Mucosa of descending colon (tissue), 3 donors: ENCODE results near the gene ANKS1B. TPM values are rescaled to one million over a fixed set of nuclear protein-coding genes. Genes with fewer than 3 reads are reported as not detected.

Source experiments
- ATAC-seq: fragments of 200-7000 bp; cut with Tn5 transposase; one replicate; pipeline ENCODE4 v1.9.1; 2020; ENCODE audit warnings: mild to moderate bottlenecking, moderate library complexity
- DNase-seq, 3 donors: peaks; one replicate each; pipeline ENCODE4 v3.0.0-alpha.2; 2020
- H3K36me3 ChIP-seq: fragments of 200-600 bp; one replicate; pipeline ENCODE4 v1.8.0; 2021; ENCODE audit warnings: low read depth, mild to moderate bottlenecking
- H3K4me1 ChIP-seq: fragments of 200-600 bp; one replicate; pipeline ENCODE4 v1.8.0; 2021; ENCODE audit warnings: low read depth, mild to moderate bottlenecking
- H3K4me3 ChIP-seq: fragments of 200-600 bp; one replicate; pipeline ENCODE4 v1.8.0; 2021; ENCODE audit warnings: mild to moderate bottlenecking
- H3K9me3 ChIP-seq: fragments of 200-600 bp; one replicate; pipeline ENCODE4 v1.8.0; 2021; ENCODE audit warnings: mild to moderate bottlenecking
- intact Hi-C, 2 donors: fragments of 100-400 bp; cut with DNase I in 1 of 2; cut with micrococcal nuclease in 1 of 2; formaldehyde crosslinking; loops; one replicate each; pipeline versions ENCODE4 v1.11.0 to v1.11.1; 2022; cut with DNase I, micrococcal nuclease
- total RNA-seq, 3 donors: library from RNA; stranded (reverse); fragmentation: NEBNext Ultra II Directional in 2 of 3; extraction: Animal tissue kit (Norgen Biotek cat#: 25700) in 2 of 3; gene quantifications; one replicate each; pipeline versions ENCODE4 v1.2.1 to v1.2.4, GENCODE V29; 2021 to 2023
- TF ChIP-seq, protein P1 (sequence below): fragments of 200-600 bp; IDR thresholded peaks from one replicate; pipeline ENCODE4 v1.8.0; 2022; ENCODE audit warnings: antibody characterized with exemption, mild to moderate bottlenecking
- donor health status: DM: no; HTN: no; CAD: no; lungs with moderate emphysema.
- donor health status: DM: no; HTN: no; CAD: no.
- donor health status: DM: no; HTN: yes; CAD: no.

The ANKS1B gene
- total RNA-seq, 3 donors from 2014 or later = 1.1 to 22.2 (median 2.3) TPM

DNA sequence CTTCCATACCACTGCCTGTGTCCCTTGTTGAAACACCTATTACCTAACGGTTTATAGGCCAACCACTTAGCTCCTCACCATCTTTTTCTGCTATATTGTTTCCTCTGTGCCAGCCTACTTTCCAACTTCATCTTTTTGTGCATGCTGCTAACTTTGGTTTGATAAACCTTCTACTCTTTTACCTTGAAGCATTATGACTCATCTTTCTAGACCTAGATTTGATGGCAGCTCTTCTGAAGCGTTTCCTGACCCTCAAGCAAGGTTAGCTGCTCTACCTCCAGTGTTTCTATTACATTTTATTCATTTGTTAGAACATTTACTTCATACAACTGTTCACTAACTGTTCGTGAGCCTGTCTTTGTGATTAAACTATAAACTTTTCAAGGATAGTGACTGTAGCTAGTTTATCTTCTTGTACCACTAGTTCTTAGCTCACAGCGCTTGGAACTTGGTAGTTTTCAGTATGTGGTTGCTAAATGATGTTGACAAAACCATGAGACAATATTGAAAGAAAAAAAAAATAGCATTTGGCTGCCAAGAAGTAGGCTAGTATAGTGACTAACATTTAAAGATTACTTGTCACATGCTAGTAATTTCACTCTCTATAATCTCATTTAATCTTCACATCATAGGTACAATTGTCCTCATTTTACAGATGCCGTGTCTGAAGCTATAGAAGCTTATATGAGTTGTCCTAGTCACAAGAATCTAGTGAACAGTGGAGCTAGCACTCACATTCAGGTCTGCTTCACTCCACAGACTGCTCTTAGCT, 1260.2 kb downstream of the ANKS1B start:
- Histone ChIP-seq H3K4me1 (no peaks in the 10 kb centered on the region), H3K9me3 (no peaks in the 10 kb centered on the region), H3K4me3 (no peak overlapping the region), H3K36me3 (peaks cover 6% of the 10 kb centered on the region)
- ATAC-seq (no peak), DNase-seq (no peak)
- intact Hi-C loops = no loop called here
- TF ChIP-seq, protein P1, sequence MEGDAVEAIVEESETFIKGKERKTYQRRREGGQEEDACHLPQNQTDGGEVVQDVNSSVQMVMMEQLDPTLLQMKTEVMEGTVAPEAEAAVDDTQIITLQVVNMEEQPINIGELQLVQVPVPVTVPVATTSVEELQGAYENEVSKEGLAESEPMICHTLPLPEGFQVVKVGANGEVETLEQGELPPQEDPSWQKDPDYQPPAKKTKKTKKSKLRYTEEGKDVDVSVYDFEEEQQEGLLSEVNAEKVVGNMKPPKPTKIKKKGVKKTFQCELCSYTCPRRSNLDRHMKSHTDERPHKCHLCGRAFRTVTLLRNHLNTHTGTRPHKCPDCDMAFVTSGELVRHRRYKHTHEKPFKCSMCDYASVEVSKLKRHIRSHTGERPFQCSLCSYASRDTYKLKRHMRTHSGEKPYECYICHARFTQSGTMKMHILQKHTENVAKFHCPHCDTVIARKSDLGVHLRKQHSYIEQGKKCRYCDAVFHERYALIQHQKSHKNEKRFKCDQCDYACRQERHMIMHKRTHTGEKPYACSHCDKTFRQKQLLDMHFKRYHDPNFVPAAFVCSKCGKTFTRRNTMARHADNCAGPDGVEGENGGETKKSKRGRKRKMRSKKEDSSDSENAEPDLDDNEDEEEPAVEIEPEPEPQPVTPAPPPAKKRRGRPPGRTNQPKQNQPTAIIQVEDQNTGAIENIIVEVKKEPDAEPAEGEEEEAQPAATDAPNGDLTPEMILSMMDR = no peak

DNA sequence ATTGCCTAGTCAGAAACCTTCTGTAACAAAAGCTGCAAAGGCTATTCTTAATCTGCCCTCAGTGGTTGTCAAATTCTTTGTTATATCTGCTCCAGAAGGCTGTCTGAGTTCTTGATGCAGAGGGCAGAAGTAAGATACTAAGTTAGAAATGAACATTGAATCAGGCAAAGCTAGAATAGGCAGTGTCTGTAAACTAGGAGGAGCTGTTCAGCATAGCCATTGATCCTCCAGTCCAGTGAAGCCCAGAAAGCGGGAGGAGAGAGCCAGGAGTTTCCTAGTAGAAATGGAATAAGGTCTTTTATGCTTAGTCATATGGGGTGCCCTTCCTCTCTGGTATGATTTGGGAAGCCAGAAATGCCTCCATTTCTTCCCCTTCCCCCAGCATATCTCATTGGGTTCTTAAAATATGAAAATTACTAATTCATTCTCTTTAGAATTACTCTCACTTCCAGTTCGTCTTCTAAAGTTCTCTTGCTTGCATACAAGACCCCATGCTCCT, 1263.5 kb downstream of the ANKS1B start:
- Histone ChIP-seq H3K9me3 (no peaks in the 10 kb centered on the region), H3K4me3 (no peak overlapping the region), H3K4me1 (no peaks in the 10 kb centered on the region), H3K36me3 (no peaks in the 10 kb centered on the region)
- DNase-seq (no peak), ATAC-seq (no peak)
- TF ChIP-seq, protein P1 = no peak
- intact Hi-C loops = no loop called here

DNA sequence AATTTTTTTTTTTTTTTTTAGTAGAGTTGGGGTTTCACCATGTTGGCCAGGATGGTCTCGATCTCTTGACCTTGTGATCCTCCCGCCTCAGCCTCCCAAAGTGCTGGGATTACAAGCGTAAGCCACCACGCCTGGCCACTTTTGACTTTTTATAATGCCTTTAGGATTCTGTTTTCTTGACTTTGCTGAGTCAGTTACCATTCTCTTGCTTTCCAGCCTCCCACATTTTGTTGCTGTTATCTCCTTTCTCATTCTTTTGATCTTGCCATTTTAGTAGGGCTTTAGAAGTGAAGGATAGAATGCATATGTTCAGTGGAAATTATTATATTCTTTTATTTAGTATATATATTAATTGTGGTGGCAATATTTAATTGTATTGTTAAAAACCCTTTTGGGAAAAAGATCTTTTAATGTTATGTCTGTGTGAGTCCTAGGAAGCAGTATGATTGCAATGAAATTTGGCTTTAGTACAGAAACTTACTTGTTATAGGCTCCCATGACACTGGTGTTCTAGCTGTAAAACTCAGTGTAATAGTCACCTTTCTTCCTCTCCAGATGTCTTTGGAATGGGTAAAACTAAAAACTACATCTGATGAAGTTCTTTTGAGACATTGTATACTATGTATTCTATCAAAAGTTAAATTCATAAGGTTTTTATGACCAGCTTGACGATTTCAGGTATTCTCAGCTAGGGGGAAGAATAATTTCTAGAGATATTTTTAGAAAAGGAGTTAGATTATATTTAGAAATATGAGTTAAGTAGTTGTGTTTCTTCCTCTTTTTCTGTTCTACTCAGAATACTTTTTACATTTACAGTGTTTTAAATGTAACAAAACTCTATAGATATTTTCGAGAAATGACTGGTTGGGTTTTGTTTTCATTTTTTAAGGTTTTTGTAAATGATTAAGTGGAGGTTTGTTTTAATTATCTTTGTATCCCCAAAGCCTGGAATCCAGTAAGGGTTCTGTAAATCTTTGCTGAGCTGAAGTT, 1264.9 kb downstream of the ANKS1B start:
- Histone ChIP-seq H3K9me3 (no peaks in the 10 kb centered on the region), H3K36me3 (no peaks in the 10 kb centered on the region), H3K4me1 (no peaks in the 10 kb centered on the region), H3K4me3 (no peak overlapping the region)
- ATAC-seq = no peak
- DNase-seq = no peak
- TF ChIP-seq, protein P1 = no peak
- intact Hi-C loops = no loop called here

DNA sequence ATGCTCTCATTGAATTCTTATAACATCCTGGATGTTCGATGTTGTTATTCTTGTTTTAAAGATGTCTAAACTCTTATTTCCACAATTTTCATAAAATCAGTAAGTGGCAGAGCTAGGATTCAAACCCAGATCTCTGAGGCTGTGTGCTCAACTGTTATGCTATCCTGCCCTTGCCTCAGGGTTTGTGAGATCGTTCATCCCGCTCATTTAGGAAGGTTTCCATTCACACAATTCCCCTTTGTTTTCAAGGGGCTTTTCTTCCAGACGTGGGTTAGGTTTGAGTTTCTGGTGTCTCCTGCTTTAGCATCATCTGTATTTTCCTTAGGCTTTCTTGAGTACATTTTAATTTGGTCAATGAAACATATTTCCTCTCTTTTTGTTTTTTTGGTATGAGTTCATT, 1270.3 kb downstream of the ANKS1B start:
- intact Hi-C loops = no loop called here
- Histone ChIP-seq H3K4me1 (no peaks in the 10 kb centered on the region), H3K9me3 (no peaks in the 10 kb centered on the region), H3K36me3 (no peaks in the 10 kb centered on the region), H3K4me3 (no peak overlapping the region)
- ATAC-seq = no peak
- DNase-seq = no peak
- TF ChIP-seq, protein P1 = no peak

DNA sequence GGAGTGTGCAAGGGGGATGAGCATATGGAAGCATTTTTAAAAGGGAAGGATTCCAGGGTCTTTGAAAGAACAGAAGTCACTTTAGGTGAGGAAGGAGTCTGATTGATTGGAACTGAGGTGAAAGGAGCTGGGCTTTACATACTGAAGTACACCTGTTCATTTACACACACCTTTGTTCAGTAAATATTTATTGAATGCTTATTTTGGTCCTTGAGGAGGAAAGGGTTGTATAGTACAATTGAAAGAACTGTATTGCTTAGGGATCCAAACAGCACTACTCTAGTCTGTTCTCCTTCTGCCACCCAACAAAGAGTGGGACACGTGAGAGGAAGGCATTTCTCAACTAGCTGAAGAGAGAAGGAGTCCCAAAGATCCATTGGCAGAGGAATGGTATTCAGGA, 1275.7 kb downstream of the ANKS1B start:
- DNase-seq (no peak), ATAC-seq (no peak)
- no peaks in the 10 kb centered on the region for H3K9me3 ChIP-seq
- H3K4me3 ChIP-seq = no peak overlapping the region
- H3K36me3 ChIP-seq = no peaks in the 10 kb centered on the region
- TF ChIP-seq, protein P1 = no peak
- no peaks in the 10 kb centered on the region for H3K4me1 ChIP-seq
- intact Hi-C loops = no loop called here
